Measurements from ENCODE around the gene PEX3.
"Not testable (repeated sequence)": the region's sequence is repeated elsewhere in the genome, so short reads cannot be mapped to it uniquely, and the experiment has no call there.

The PEX3 gene

DNA sequence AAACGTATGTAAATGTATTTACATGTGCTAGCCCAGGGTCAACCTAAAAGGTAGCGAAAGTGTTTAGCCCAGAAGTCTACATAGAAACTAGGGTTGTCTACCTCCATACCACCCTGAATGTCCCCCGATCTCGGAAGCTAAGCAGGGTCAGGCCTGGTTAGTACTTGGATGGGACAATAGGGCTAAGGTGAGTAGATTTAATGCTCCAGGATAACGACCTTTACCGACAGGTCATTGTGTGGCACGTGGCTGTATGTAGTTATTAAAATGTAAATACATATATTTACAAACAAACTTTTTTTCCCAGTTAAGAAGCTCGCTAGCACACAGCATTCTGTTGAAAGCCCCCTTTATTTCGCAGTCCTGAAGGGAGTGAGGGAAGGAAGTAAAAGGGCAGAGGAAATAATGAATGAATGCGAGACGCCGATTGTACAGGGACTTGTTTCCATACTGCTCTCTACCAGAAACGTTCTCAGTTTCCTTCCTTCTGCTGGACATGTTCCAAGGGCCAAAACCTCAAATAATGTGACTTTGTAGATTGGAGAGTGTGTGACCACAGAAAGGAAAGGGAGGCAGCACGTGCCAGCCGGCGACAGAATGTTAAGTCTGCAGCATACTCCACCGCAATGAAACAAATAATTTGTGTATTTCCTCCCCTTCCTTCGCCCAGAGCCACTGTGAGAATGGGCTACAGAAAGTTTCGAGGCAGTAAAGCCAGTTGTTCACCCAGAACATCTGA lies 722 bp upstream of the PEX3 start:
- Histone ChIP-seq H3K27ac (ENCODE audit: low read depth, low read length) (peak overlapping the region; percentile 5; the same call in 1 of the 2 replicates), H3K27me3 (ENCODE audit: insufficient read depth, low read length) (no peaks in the 10 kb centered on the region), H3K9ac (ENCODE audit: low read depth, low read length) (peak overlapping the region; percentile 94), H3K36me3 (ENCODE audit: insufficient read depth, low read length) (no peaks in the 10 kb centered on the region), H3K9me3 (ENCODE audit: insufficient read depth, low read depth, low read length) (no peaks in the 10 kb centered on the region), H3K4me1 (ENCODE audit: insufficient read depth, low read length) (0 out of 2 replicates have a peak, but pooled peaks cover 3% of the 10 kb centered on the region), H3K4me3 (ENCODE audit: low read length) (peak overlapping the region; percentile 82)
- WGBS, result 7% methylated on average over 16 of the region's 19 CpGs

DNA sequence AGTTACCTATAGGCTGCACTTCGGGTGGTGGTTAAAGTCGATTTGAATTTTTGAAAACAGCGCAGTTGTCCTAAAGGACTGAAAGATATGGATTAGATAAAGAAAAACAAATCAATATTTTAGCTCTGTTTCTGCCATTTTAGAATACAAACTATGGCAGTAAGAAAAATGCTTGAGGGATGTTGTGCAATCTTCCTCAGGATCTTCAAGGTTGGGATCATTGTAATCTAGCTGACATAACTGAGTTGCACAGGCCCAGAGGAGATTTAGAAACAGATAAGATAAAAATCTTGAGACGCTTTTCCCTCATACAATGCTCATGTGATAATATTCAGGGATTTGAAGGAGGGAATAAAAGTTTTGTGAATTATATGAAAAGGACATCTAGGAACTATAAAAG lies 926 bp downstream of the PEX3 start:
- Histone ChIP-seq H3K27me3 (ENCODE audit: insufficient read depth, low read length) (no peaks in the 10 kb centered on the region), H3K9me3 (ENCODE audit: insufficient read depth, low read depth, low read length) (no peaks in the 10 kb centered on the region), H3K9ac (ENCODE audit: low read depth, low read length) (peak overlapping the region; percentile 94), H3K4me1 (ENCODE audit: insufficient read depth, low read length) (0 out of 2 replicates have a peak, but pooled peaks cover 3% of the 10 kb centered on the region), H3K27ac (ENCODE audit: low read depth, low read length) (no peak overlapping the region), H3K36me3 (ENCODE audit: insufficient read depth, low read length) (no peaks in the 10 kb centered on the region), H3K4me3 (ENCODE audit: low read length) (peak overlapping the region; percentile 82)
- 81% methylated on average over 3 of the region's 4 CpGs for WGBS

DNA sequence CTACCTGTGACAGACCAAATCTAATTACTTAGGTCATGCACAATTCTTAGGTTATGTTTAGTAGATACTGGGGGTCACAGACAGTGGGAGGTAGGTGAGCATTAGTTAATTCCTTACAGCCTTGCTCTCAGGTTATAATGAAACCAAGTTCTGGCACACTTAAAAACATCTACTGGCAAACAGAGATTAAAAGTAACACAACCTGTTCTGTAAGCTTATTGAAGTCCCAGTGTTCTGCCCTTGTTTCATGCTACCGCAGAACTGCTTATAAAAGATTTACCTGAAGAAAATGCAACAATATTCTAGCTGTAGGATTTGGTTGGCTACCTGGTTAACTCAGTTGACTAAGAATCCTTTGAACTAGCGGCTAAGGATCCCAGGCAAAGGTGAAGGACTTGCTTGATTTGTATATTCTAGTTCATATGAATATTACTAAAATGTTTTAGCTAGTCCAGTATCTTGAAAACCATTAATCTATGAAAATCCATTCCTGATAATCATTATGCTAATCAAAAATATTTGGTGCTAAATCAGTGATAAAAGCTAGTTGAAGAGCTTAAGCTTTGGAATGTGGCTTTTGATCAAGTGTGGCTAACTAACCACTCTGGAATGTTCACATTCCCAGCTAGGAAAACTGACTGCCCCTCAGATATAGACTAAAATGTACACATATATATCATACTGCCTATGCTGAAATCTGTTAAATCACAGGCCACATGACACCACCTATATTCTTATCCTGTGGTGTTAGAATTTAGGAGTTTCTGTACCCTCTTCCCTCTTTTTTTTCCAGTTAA lies 7.2 kb downstream of the PEX3 start:
- no peak overlapping the region; the same call in 1 of the 2 replicates for H3K9ac ChIP-seq (ENCODE audit: low read depth, low read length)
- H3K36me3 ChIP-seq (ENCODE audit: insufficient read depth, low read length), result peaks cover 8% of the 10 kb centered on the region
- H3K4me3 ChIP-seq (ENCODE audit: low read length), result no peak overlapping the region
- 71% methylated on average over 2 of the region's 2 CpGs for WGBS
- no peaks in the 10 kb centered on the region for H3K27me3 ChIP-seq (ENCODE audit: insufficient read depth, low read length)
- peaks cover 3% of the 10 kb centered on the region; the same call in 1 of the 2 replicates for H3K4me1 ChIP-seq (ENCODE audit: insufficient read depth, low read length)
- no peak overlapping the region for H3K27ac ChIP-seq (ENCODE audit: low read depth, low read length)
- H3K9me3 ChIP-seq (ENCODE audit: insufficient read depth, low read depth, low read length), result no peaks in the 10 kb centered on the region

DNA sequence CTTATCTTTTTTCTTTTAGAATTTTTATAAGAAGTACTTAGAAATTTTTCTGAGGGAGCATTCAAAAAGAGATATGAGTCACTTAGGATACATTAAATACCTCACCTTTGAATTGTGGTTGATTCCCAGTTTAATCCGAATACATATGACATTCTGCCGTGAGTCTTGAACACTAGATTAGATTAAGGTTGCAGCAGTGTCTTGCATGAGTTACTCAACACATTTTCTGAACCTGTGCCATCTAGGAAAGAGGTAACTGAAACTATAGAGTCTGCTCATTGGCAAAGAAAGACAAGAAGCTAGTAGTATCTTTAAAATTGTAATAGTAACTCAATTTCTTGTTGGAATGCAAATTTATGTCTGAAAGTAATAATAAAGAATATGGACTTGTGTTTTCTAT lies 14.9 kb downstream of the PEX3 start:
- 98% methylated on average over 2 of the region's 2 CpGs for WGBS
- no peaks in the 10 kb centered on the region for H3K9me3 ChIP-seq (ENCODE audit: insufficient read depth, low read depth, low read length)
- H3K27ac ChIP-seq (ENCODE audit: low read depth, low read length), result no peak overlapping the region
- no peak overlapping the region for H3K9ac ChIP-seq (ENCODE audit: low read depth, low read length)
- no peaks in the 10 kb centered on the region for H3K4me1 ChIP-seq (ENCODE audit: insufficient read depth, low read length)
- H3K4me3 ChIP-seq (ENCODE audit: low read length), result no peak overlapping the region
- H3K27me3 ChIP-seq (ENCODE audit: insufficient read depth, low read length), result no peaks in the 10 kb centered on the region
- H3K36me3 ChIP-seq (ENCODE audit: insufficient read depth, low read length), result peaks cover 10% of the 10 kb centered on the region; the same call in 1 of the 2 replicates

DNA sequence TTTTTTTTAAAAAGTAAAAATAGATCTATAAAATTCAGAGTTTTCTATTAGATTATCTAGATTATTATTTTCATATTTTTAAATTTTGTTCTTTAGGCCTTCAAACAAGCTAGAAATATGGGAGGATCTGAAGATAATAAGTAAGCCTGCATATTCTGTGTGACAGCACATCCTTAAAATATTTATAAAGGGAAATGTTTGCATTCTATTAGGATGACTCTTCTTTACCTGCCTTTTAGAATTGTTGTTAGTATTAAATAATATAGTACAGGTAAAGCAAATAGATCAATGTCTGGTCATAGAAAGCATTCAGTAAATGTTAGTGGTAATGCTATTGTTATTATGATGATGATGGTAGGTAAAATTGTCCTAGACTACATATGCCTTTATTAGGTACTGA lies 17.4 kb downstream of the PEX3 start:
- no peaks in the 10 kb centered on the region for H3K4me1 ChIP-seq (ENCODE audit: insufficient read depth, low read length)
- no peak overlapping the region for H3K27ac ChIP-seq (ENCODE audit: low read depth, low read length)
- H3K27me3 ChIP-seq (ENCODE audit: insufficient read depth, low read length), result no peaks in the 10 kb centered on the region
- no peak overlapping the region for H3K9ac ChIP-seq (ENCODE audit: low read depth, low read length)
- H3K36me3 ChIP-seq (ENCODE audit: insufficient read depth, low read length), result peaks cover 19% of the 10 kb centered on the region; the same call in 1 of the 2 replicates
- H3K4me3 ChIP-seq (ENCODE audit: low read length), result no peak overlapping the region
- no peaks in the 10 kb centered on the region for H3K9me3 ChIP-seq (ENCODE audit: insufficient read depth, low read depth, low read length)

DNA sequence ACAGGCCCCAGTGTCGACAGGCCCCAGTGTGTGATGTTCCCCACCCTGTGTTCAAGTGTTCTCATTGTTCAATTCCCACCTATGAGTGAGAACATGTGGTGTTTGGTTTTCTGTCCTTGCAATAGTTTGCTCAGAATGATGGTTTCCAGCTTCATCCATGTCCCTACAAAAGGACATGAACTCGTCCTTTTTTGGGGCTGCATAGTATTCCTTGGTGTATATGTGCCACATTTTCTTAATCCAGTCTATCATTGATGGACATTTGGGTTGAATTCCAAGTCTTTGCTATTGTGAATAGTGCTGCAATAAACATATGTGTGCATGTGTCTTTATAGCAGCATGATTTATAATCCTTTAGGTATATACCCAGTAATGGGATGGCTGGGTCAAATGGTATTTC lies 18.2 kb downstream of the PEX3 start:
- H3K9me3 ChIP-seq (ENCODE audit: insufficient read depth, low read depth, low read length); H3K4me1 ChIP-seq (ENCODE audit: insufficient read depth, low read length); H3K27ac ChIP-seq (ENCODE audit: low read depth, low read length); H3K4me3 ChIP-seq (ENCODE audit: low read length); H3K9ac ChIP-seq (ENCODE audit: low read depth, low read length); H3K27me3 ChIP-seq (ENCODE audit: insufficient read depth, low read length): not testable (repeated sequence)
- H3K36me3 ChIP-seq (ENCODE audit: insufficient read depth, low read length), result peaks cover 18% of the 10 kb centered on the region; the same call in 1 of the 2 replicates
- WGBS, result 93% methylated on average over 1 of the region's 2 CpGs

DNA sequence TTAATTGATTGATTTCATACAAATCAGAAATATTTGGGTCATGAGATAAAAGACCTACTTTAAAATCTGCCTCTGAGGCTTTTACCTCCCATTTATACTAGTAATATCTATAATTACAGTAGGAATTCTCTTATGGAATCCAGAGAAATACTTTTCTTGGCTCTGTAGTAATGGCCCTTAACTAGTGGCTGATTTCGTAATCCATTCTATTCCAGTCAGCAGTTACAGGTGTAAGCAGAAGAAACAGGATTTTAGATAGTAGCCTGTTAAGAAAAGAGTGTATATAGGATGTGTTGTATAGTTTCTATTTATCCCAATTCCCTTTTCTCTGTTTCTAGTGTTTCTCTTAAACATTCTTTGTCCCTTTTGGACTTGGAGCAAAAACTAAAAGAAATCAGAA lies 21.2 kb downstream of the PEX3 start:
- H3K27me3 ChIP-seq (ENCODE audit: insufficient read depth, low read length), result no peaks in the 10 kb centered on the region

DNA sequence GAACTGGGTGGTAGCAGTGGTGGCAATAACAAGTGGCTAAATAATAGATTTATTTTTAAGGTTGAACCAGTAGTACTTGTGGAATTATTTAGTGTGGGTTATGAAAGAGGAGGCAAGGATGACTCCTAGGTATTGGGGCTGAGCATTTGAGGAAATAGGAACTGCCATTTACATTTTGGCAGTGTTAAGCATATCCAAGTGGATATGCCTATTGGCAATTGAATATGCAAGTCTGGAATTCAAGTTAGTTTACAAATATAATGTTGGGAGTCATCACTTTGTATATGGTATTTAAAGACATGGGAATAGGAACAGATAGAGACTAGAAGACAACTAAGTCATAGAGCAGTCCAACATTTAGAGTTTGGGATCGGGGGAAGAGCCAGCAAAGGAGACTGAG lies 25.9 kb downstream of the PEX3 start:
- Histone ChIP-seq H3K9ac (ENCODE audit: low read depth, low read length) (no peak overlapping the region), H3K4me3 (ENCODE audit: low read length) (no peak overlapping the region), H3K36me3 (ENCODE audit: insufficient read depth, low read length) (peaks cover 41% of the 10 kb centered on the region), H3K4me1 (ENCODE audit: insufficient read depth, low read length) (no peaks in the 10 kb centered on the region), H3K27ac (ENCODE audit: low read depth, low read length) (no peak overlapping the region), H3K27me3 (ENCODE audit: insufficient read depth, low read length) (no peaks in the 10 kb centered on the region), H3K9me3 (ENCODE audit: insufficient read depth, low read depth, low read length) (no peaks in the 10 kb centered on the region)
- 89% methylated on average over 1 of the region's 1 CpG for WGBS

More for the DNA sequence above, 21.2 kb downstream of the PEX3 start:
- Histone ChIP-seq H3K4me3 (ENCODE audit: low read length) (no peak overlapping the region), H3K4me1 (ENCODE audit: insufficient read depth, low read length) (no peaks in the 10 kb centered on the region), H3K27ac (ENCODE audit: low read depth, low read length) (no peak overlapping the region), H3K36me3 (ENCODE audit: insufficient read depth, low read length) (peaks cover 26% of the 10 kb centered on the region; the same call in 1 of the 2 replicates), H3K9me3 (ENCODE audit: insufficient read depth, low read depth, low read length) (no peaks in the 10 kb centered on the region), H3K9ac (ENCODE audit: low read depth, low read length) (no peak overlapping the region)
- WGBS, result 100% methylated on average over 1 of the region's 1 CpG

DNA sequence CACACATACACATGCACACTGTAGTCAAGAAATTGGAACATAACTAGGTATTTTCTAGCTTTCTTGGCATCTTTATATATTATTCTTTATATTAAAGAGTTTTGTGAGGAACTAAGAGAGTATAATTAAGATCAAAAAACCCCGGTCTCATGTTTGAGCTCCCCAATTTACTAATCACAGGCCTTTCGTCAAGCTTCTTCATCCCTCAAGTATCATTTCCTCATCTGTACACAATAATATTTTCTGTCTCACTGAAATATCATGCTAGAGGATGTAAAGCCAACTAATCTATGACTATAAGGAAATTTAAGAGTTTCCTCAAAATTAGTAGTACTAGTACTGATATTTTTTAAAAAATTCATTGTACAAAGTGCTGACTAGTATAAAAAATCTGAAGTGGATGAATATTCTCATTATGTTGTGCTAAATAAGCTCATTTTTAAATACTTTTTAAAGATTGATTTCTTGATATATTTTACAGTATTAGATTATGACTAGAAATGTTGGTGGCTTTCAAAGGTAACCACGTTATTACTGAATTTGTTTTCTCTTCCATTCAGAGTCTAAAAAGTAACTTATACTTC lies 28.0 kb downstream of the PEX3 start:
- no peaks in the 10 kb centered on the region for H3K27me3 ChIP-seq (ENCODE audit: insufficient read depth, low read length)

DNA sequence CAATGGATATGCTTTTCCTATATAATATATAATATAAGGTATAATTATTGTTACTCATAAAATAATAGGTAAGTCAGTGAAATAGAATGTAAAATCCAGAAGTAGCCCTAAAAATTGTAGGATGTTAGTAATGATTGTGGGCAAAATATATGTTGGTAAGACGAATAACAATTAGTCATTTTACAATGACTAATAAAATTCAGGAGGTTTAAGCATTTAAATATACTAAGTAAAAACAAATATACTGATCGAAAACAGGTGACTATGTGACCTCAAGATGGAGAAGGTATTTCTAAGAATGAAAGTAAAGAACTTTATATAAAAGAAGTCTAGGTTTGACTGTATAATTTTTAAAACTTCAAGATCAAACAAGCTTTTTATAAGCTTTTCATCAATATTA lies 32.0 kb downstream of the PEX3 start:
- Histone ChIP-seq H3K9ac (ENCODE audit: low read depth, low read length) (no peak overlapping the region), H3K27ac (ENCODE audit: low read depth, low read length) (no peak overlapping the region), H3K36me3 (ENCODE audit: insufficient read depth, low read length) (peaks cover 19% of the 10 kb centered on the region), H3K9me3 (ENCODE audit: insufficient read depth, low read depth, low read length) (no peaks in the 10 kb centered on the region), H3K27me3 (ENCODE audit: insufficient read depth, low read length) (no peaks in the 10 kb centered on the region), H3K4me3 (ENCODE audit: low read length) (no peak overlapping the region), H3K4me1 (ENCODE audit: insufficient read depth, low read length) (no peaks in the 10 kb centered on the region)
- no CpG with 5 or more reads among the region's 2 CpGs for WGBS

More for the DNA sequence above, 28.0 kb downstream of the PEX3 start:
- 84% methylated on average over 2 of the region's 3 CpGs for WGBS
- no peak overlapping the region for H3K27ac ChIP-seq (ENCODE audit: low read depth, low read length)
- no peak overlapping the region for H3K9ac ChIP-seq (ENCODE audit: low read depth, low read length)
- no peak overlapping the region for H3K4me3 ChIP-seq (ENCODE audit: low read length)
- peaks cover 26% of the 10 kb centered on the region for H3K36me3 ChIP-seq (ENCODE audit: insufficient read depth, low read length)
- H3K9me3 ChIP-seq (ENCODE audit: insufficient read depth, low read depth, low read length), result no peaks in the 10 kb centered on the region
- H3K4me1 ChIP-seq (ENCODE audit: insufficient read depth, low read length), result no peaks in the 10 kb centered on the region

DNA sequence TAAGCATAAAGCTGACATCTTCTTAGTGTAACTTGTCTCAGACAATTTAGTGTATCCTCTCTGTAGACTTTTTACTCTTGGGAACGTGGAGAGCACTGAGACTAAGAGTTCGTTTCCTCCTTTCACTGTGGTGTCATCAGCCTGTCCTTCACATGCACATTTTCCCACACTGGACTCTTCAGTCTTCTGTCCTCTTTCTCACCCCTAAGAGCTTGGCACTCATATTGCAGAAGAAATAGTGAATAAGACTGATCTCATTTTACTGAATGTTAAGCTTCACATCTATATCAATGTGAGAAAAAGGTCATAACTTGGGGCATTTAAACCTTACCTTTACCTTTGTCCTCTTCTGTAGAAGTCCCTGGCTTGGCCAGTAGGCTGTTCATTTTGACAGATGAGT lies 35.4 kb downstream of the PEX3 start:
- 93% methylated on average over 2 of the region's 2 CpGs for WGBS
- H3K9ac ChIP-seq (ENCODE audit: low read depth, low read length), result no peak overlapping the region

More for the DNA sequence above, 35.4 kb downstream of the PEX3 start:
- no peak overlapping the region for H3K27ac ChIP-seq (ENCODE audit: low read depth, low read length)
- H3K4me3 ChIP-seq (ENCODE audit: low read length), result no peak overlapping the region
- H3K27me3 ChIP-seq (ENCODE audit: insufficient read depth, low read length), result no peaks in the 10 kb centered on the region
- H3K36me3 ChIP-seq (ENCODE audit: insufficient read depth, low read length), result no peaks in the 10 kb centered on the region
- H3K4me1 ChIP-seq (ENCODE audit: insufficient read depth, low read length), result no peaks in the 10 kb centered on the region
- H3K9me3 ChIP-seq (ENCODE audit: insufficient read depth, low read depth, low read length), result no peaks in the 10 kb centered on the region

Data from HUES64 (cell line).